ENCODE data around the gene SAMD4A.

The SAMD4A gene

GRCh38 chr14:54803926-54804537, 237.1 kb downstream of the SAMD4A start:
- no peak for TF ChIP-seq CTCF (IDR thresholded peaks at IDR 0.05)
- Histone ChIP-seq H3K27ac (no peak overlapping the region), H3K36me3 (no peaks in the 10 kb centered on the region), H3K4me3 (ENCODE audit: low read depth in 1 of 2, low read length in 1 of 2) (no peak overlapping the region), H3K9me3 (no peaks in the 10 kb centered on the region), H3K27me3 (peaks cover 6% of the 10 kb centered on the region), H3K4me1 (ENCODE audit: control insufficient read depth in 1 of 2, insufficient read depth in 1 of 2, low read depth in 1 of 2, low read length in 1 of 2) (no peaks in the 10 kb centered on the region)

GRCh38 chr14:54804538-54805041, 237.7 kb downstream of the SAMD4A start:
- Histone ChIP-seq H3K9me3 (no peaks in the 10 kb centered on the region), H3K4me3 (ENCODE audit: low read depth in 1 of 2, low read length in 1 of 2) (no peak overlapping the region), H3K4me1 (ENCODE audit: control insufficient read depth in 1 of 2, insufficient read depth in 1 of 2, low read depth in 1 of 2, low read length in 1 of 2) (no peaks in the 10 kb centered on the region), H3K27ac (no peak overlapping the region), H3K27me3 (peaks cover 6% of the 10 kb centered on the region), H3K36me3 (no peaks in the 10 kb centered on the region)
- TF ChIP-seq CTCF (IDR thresholded peaks at IDR 0.05) = no peak

- TF ChIP-seq CTCF (IDR thresholded peaks at IDR 0.05) = no peak
- Histone ChIP-seq H3K4me1 (ENCODE audit: control insufficient read depth in 1 of 2, insufficient read depth in 1 of 2, low read depth in 1 of 2, low read length in 1 of 2) (no peaks in the 10 kb centered on the region), H3K4me3 (ENCODE audit: low read depth in 1 of 2, low read length in 1 of 2) (no peak overlapping the region), H3K27ac (no peak overlapping the region), H3K9me3 (no peaks in the 10 kb centered on the region), H3K36me3 (no peaks in the 10 kb centered on the region), H3K27me3 (peaks cover 6% of the 10 kb centered on the region)
These were observed 238.1 kb downstream of the SAMD4A start for GRCh38 chr14:54805070-54805444.

GRCh38 chr14:54805445-54806322, 238.8 kb downstream of the SAMD4A start:
- Histone ChIP-seq H3K27me3 (peaks cover 6% of the 10 kb centered on the region), H3K36me3 (no peaks in the 10 kb centered on the region), H3K4me3 (ENCODE audit: low read depth in 1 of 2, low read length in 1 of 2) (no peak overlapping the region), H3K4me1 (ENCODE audit: control insufficient read depth in 1 of 2, insufficient read depth in 1 of 2, low read depth in 1 of 2, low read length in 1 of 2) (no peaks in the 10 kb centered on the region), H3K27ac (no peak overlapping the region), H3K9me3 (no peaks in the 10 kb centered on the region)
- TF ChIP-seq CTCF (IDR thresholded peaks at IDR 0.05) = peak; percentile 57

- H3K27me3 ChIP-seq = peaks cover 6% of the 10 kb centered on the region
- no peak overlapping the region for H3K4me3 ChIP-seq (ENCODE audit: low read depth in 1 of 2, low read length in 1 of 2)
- no peaks in the 10 kb centered on the region for H3K36me3 ChIP-seq
- H3K4me1 ChIP-seq (ENCODE audit: control insufficient read depth in 1 of 2, insufficient read depth in 1 of 2, low read depth in 1 of 2, low read length in 1 of 2) = no peaks in the 10 kb centered on the region
- H3K27ac ChIP-seq = no peak overlapping the region
- no peaks in the 10 kb centered on the region for H3K9me3 ChIP-seq
- no peak for TF ChIP-seq CTCF (IDR thresholded peaks at IDR 0.05)
These were observed 239.7 kb downstream of the SAMD4A start for GRCh38 chr14:54806616-54807015.
